Measurements from ENCODE around the gene RERE.

DNA sequence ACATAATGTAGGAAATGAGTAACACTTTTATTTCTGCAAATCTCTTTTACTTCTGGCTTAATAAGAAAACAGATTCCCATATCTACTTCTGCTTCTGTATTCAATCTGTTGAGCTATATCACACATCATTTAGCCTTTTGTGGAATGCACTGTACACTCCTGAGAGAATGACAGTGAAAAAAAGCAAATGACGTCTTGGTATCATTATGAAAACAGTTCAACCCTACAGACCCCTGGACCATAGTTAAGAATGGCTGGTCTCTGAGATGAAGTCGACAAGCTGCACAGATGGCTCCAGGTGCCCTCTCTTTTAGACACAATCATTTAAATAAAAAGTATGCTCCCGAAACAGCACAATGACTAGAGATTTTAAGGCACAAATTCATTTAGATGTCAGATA is 247.0 kb downstream of the RERE start:
- TF ChIP-seq, protein P1, sequence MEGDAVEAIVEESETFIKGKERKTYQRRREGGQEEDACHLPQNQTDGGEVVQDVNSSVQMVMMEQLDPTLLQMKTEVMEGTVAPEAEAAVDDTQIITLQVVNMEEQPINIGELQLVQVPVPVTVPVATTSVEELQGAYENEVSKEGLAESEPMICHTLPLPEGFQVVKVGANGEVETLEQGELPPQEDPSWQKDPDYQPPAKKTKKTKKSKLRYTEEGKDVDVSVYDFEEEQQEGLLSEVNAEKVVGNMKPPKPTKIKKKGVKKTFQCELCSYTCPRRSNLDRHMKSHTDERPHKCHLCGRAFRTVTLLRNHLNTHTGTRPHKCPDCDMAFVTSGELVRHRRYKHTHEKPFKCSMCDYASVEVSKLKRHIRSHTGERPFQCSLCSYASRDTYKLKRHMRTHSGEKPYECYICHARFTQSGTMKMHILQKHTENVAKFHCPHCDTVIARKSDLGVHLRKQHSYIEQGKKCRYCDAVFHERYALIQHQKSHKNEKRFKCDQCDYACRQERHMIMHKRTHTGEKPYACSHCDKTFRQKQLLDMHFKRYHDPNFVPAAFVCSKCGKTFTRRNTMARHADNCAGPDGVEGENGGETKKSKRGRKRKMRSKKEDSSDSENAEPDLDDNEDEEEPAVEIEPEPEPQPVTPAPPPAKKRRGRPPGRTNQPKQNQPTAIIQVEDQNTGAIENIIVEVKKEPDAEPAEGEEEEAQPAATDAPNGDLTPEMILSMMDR (conservative IDR thresholded peaks at IDR 0.05; ENCODE audit: low read depth in 2 of 2): no peak
- TF ChIP-seq POLR2AphosphoS5 (IDR thresholded peaks at IDR 0.05; ENCODE audit: low read depth): no peak
- no peak for TF ChIP-seq EZH2 (IDR thresholded peaks at IDR 0.05; ENCODE audit: low read depth, unreplicated experiment)
- no peak for TF ChIP-seq STAT1 (IDR thresholded peaks at IDR 0.05; ENCODE audit: unreplicated experiment)
- TF ChIP-seq EZH2phosphoT487 (IDR thresholded peaks at IDR 0.05; ENCODE audit: unreplicated experiment): no peak
- no peak for TF ChIP-seq CREB1 (CRISPR knock-in tag; IDR thresholded peaks at IDR 0.05; ENCODE audit: low read depth)
